ENCODE results near the gene ZNF561. TPM values are rescaled to one million over a fixed set of nuclear protein-coding genes. Genes with fewer than 3 reads are reported as not detected.
"Not testable (repeated sequence)": the region's sequence is repeated elsewhere in the genome, so short reads cannot be mapped to it uniquely, and the experiment has no call there.

Gene ZNF561
- 24.8 and 31.6 TPM in 2 replicates for total RNA-seq

- peak; percentile 84 for DNase-seq (ENCODE audit: extremely low read depth, low read depth, low spot score)
Observed at GRCh38 chr19:9621156-9622037, at the start of gene ZNF561. TSS of gene ZNF561 (minus strand) at chr19:9621232. CDS start at chr19:9619456, 1,776 bp downstream.

GRCh38 chr19:9668544-9668943 lies 47.5 kb upstream of the ZNF561 start:
- DNase-seq (ENCODE audit: extremely low read depth, low read depth, low spot score): no peak

- DNase-seq (ENCODE audit: extremely low read depth, low read depth, low spot score): no peak
Observed at GRCh38 chr19:9667898-9668297, 46.9 kb upstream of the ZNF561 start.

- DNase-seq (ENCODE audit: extremely low read depth, low read depth, low spot score): no peak
Observed at GRCh38 chr19:9658769-9659168, 37.7 kb upstream of the ZNF561 start.

GRCh38 chr19:9653066-9653555 lies 32.1 kb upstream of the ZNF561 start:
- DNase-seq (ENCODE audit: extremely low read depth, low read depth, low spot score): not testable (repeated sequence)

- DNase-seq (ENCODE audit: extremely low read depth, low read depth, low spot score): not testable (repeated sequence)
Observed at GRCh38 chr19:9651464-9651863, 30.4 kb upstream of the ZNF561 start.

GRCh38 chr19:9650345-9650744 lies 29.3 kb upstream of the ZNF561 start:
- no peak for DNase-seq (ENCODE audit: extremely low read depth, low read depth, low spot score)

- DNase-seq (ENCODE audit: extremely low read depth, low read depth, low spot score): no peak
Observed at GRCh38 chr19:9645472-9645871, 24.4 kb upstream of the ZNF561 start.

- no peak for DNase-seq (ENCODE audit: extremely low read depth, low read depth, low spot score)
Observed at GRCh38 chr19:9644472-9644871, 23.4 kb upstream of the ZNF561 start.

- DNase-seq (ENCODE audit: extremely low read depth, low read depth, low spot score): no peak
Observed at GRCh38 chr19:9641810-9642209, 20.8 kb upstream of the ZNF561 start.

GRCh38 chr19:9640956-9641355 lies 19.9 kb upstream of the ZNF561 start:
- no peak for DNase-seq (ENCODE audit: extremely low read depth, low read depth, low spot score)

GRCh38 chr19:9636018-9636417 lies 15.0 kb upstream of the ZNF561 start:
- no peak for DNase-seq (ENCODE audit: extremely low read depth, low read depth, low spot score)

- DNase-seq (ENCODE audit: extremely low read depth, low read depth, low spot score): no peak
Observed at GRCh38 chr19:9627856-9628255, 6.8 kb upstream of the ZNF561 start.

- DNase-seq (ENCODE audit: extremely low read depth, low read depth, low spot score): no peak
Observed at GRCh38 chr19:9622531-9622930, 1.5 kb upstream of the ZNF561 start.

- no peak for DNase-seq (ENCODE audit: extremely low read depth, low read depth, low spot score)
Observed at GRCh38 chr19:9620842-9621155, 233 bp downstream of the ZNF561 start.

- DNase-seq (ENCODE audit: extremely low read depth, low read depth, low spot score): no peak
Observed at GRCh38 chr19:9615844-9616243, 5.2 kb downstream of the ZNF561 start.

- DNase-seq (ENCODE audit: extremely low read depth, low read depth, low spot score): no peak
Observed at GRCh38 chr19:9610484-9611113, 10.4 kb downstream of the ZNF561 start.

GRCh38 chr19:9608912-9609311 lies 12.1 kb downstream of the ZNF561 start:
- no peak for DNase-seq (ENCODE audit: extremely low read depth, low read depth, low spot score)

GRCh38 chr19:9597027-9597426 lies 24.0 kb downstream of the ZNF561 start:
- DNase-seq (ENCODE audit: extremely low read depth, low read depth, low spot score): no peak

- DNase-seq (ENCODE audit: extremely low read depth, low read depth, low spot score): peak; percentile 48
Observed at GRCh38 chr19:9586764-9587163, 34.3 kb downstream of the ZNF561 start.

- DNase-seq (ENCODE audit: extremely low read depth, low read depth, low spot score): no peak
Observed at GRCh38 chr19:9584073-9584833, 36.8 kb downstream of the ZNF561 start, which contains the start of gene ZNF121. TSS of gene ZNF121 (minus strand) at chr19:9584504. CDS start at chr19:9568097, 16,407 bp downstream.
